Neutrophil (primary cell): ENCODE measurements around the gene MYNN.

Source experiments
- H3K27ac ChIP-seq: fragments of 200-600 bp; sonication (generic); 2 replicates; pipeline ENCODE4 v1.5.1; 2016; ENCODE audit warnings: mild to moderate bottlenecking, moderate library complexity
- H3K27me3 ChIP-seq: fragments of 200-600 bp; sonication (generic); 2 replicates; pipeline ENCODE4 v1.6.0; 2016; ENCODE audit warnings: mild to moderate bottlenecking
- H3K36me3 ChIP-seq: fragments of 200-600 bp; sonication (generic); 2 replicates; pipeline ENCODE4 v1.5.1; 2017
- H3K4me1 ChIP-seq, 2 experiments: fragments of 200-600 bp in 1 of 2; sonication (generic) in 1 of 2; 1 replicate in 1 of 2; 2 replicates in 1 of 2; pipeline versions ENCODE4 v1.5.1 to v1.6.1; 2013 to 2016; ENCODE audit warnings: low read depth in 1 of 2, low read length in 1 of 2, mild to moderate bottlenecking in 1 of 2, moderate library complexity in 1 of 2; ENCODE audit not compliant: control insufficient read depth in 1 of 2, insufficient read depth in 1 of 2
- H3K4me3 ChIP-seq, 2 experiments: fragments of 200-600 bp in 1 of 2; sonication (generic) in 1 of 2; 1 replicate in 1 of 2; 2 replicates in 1 of 2; pipeline ENCODE4 v1.5.1; 2013 to 2016; ENCODE audit warnings: low read depth in 1 of 2, low read length in 1 of 2, mild to moderate bottlenecking in 1 of 2, moderate library complexity in 1 of 2
- H3K9me3 ChIP-seq: fragments of 200-600 bp; sonication (generic); 2 replicates; pipeline ENCODE4 v1.5.1; 2016
- TF ChIP-seq, protein P1 (sequence below): fragments of 200-600 bp; sonication (generic); IDR thresholded peaks from 2 replicates; pipeline ENCODE4 v1.5.1; 2016; ENCODE audit warnings: antibody characterized with exemption

The MYNN gene

DNA sequence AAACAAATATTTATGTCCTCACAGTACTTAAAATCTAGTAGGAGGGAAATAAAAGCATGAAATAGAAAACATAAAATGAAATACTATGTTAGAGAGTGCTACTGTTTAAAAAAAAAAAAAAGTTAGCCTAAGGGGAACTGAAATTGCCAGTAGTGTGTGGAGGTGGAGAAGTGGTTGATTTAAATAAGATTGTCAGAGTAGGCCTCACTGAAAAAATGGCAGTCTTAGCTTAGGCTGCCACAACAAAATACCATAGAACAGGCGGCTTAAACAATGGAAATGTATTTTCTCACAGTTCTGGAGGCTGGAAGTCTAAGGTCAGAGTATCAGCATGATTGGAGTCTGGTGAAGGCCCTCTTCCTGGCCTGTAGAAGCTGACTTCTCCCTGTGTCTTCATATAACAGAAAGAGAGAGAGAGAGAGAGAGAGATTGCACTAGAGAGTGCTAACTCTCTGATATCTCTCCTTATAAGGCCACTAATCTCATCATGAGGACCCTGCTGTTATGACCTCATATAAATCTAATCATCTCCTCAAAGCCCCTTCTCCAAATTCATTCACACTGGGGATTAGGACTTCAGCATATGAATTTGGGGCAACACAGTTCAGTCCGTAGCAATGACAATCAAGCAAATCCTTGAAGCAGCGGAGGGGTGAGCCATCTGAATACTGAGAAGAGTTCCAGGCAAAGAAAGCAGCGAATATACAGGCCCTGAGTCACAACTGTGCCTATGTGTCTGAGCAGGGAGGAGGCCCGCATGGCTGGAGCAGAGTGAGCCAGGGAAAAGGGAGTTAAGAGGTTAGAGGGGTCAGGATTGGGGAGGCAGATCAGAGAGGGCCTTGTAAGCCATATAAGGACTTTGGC is 63.1 kb downstream of the MYNN start:
- Histone ChIP-seq H3K36me3 (no peaks in the 10 kb centered on the region), H3K27me3 (no peaks in the 10 kb centered on the region), H3K9me3 (no peaks in the 10 kb centered on the region), H3K4me3 (no peak overlapping the region), H3K27ac (no peak overlapping the region), H3K4me1 (no peaks in the 10 kb centered on the region)
- TF ChIP-seq, protein P1, sequence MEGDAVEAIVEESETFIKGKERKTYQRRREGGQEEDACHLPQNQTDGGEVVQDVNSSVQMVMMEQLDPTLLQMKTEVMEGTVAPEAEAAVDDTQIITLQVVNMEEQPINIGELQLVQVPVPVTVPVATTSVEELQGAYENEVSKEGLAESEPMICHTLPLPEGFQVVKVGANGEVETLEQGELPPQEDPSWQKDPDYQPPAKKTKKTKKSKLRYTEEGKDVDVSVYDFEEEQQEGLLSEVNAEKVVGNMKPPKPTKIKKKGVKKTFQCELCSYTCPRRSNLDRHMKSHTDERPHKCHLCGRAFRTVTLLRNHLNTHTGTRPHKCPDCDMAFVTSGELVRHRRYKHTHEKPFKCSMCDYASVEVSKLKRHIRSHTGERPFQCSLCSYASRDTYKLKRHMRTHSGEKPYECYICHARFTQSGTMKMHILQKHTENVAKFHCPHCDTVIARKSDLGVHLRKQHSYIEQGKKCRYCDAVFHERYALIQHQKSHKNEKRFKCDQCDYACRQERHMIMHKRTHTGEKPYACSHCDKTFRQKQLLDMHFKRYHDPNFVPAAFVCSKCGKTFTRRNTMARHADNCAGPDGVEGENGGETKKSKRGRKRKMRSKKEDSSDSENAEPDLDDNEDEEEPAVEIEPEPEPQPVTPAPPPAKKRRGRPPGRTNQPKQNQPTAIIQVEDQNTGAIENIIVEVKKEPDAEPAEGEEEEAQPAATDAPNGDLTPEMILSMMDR, result no peak

GRCh38 chr3:169836942-169837275 is 63.7 kb downstream of the MYNN start:
- no peaks in the 10 kb centered on the region for H3K36me3 ChIP-seq

DNA sequence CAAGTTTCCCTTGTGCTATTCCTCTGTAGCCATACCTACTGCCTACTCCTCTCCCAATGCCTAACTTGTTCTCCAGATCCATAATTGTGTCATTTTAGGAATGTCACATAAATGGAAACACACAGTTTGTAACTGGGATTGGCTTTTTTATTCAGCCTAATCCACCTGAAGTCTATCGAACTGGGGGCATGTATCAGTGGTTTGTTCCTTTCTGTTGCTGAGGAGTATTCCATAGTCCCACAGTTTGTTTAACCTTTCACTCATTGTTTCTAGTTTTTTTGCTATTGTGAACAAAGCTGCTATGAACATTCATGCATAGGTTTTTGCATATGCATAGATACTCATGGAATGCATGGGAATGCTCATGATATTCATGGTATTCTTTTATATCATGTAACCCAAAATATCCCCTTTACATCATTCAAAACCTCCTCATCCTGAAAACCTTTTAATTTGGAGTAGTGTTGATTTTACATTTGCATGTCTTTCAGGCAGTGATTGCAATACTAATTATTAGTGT is 65.4 kb downstream of the MYNN start:
- Histone ChIP-seq H3K4me3 (no peak overlapping the region), H3K4me1 (peaks cover 0 to 5% of the 10 kb centered on the region in 2 experiments), H3K36me3 (no peaks in the 10 kb centered on the region), H3K9me3 (no peaks in the 10 kb centered on the region), H3K27me3 (no peaks in the 10 kb centered on the region), H3K27ac (no peak overlapping the region)
- TF ChIP-seq, protein P1, result no peak

More at GRCh38 chr3:169836942-169837275, 63.7 kb downstream of the MYNN start:
- Histone ChIP-seq H3K4me3 (no peak overlapping the region), H3K27ac (no peak overlapping the region), H3K4me1 (no peaks in the 10 kb centered on the region), H3K9me3 (no peaks in the 10 kb centered on the region), H3K27me3 (no peaks in the 10 kb centered on the region)
- TF ChIP-seq, protein P1, result no peak
